ENCODE results near the gene PRSS56. TPM values are rescaled to one million over a fixed set of nuclear protein-coding genes. Genes with fewer than 3 reads are reported as not detected.

Gene PRSS56
- total and polyA plus RNA-seq, 7 donors: 0.82 to 5.0 (median 2.4) TPM

DNA sequence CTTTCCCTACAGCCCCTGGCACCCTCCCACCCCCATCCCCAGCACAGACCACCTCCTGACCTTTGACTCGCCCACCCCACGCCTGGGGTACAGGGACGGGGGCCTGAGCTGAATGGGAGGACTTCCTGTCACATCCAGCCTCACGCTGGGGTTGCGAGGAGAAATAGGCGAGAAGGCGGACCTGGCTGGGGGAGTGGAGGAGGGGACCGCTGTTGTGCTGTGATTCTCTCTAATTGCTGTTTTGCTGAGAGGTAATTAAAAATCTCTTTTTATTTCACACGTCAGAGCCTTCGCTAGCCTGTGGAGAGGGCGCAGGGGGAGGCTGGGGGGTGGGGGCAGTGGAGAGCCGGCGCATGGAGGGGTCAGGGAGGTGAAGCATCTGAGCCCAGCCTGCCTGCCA is 22.8 kb upstream of the PRSS56 start:
- H3K9me3 ChIP-seq: no peaks in the 10 kb centered on the region
- 75 to 86% (median 83%) methylated on average over 13 of the region's 13 CpGs for WGBS, 3 donors
- no peaks in the 10 kb centered on the region for H3K36me3 ChIP-seq (ENCODE audit: insufficient read depth in 1 of 2, low read depth in 1 of 2)
- ATAC-seq (no peak), DNase-seq (no peak)
- H3K27me3 ChIP-seq (ENCODE audit: insufficient read depth in 3 of 3, low read length in 2 of 3): no peaks in the 10 kb centered on the region
- intact Hi-C loops (cut with DNase I): no loop called here
- H3K4me3 ChIP-seq: no peak overlapping the region
- TF ChIP-seq, protein P1, sequence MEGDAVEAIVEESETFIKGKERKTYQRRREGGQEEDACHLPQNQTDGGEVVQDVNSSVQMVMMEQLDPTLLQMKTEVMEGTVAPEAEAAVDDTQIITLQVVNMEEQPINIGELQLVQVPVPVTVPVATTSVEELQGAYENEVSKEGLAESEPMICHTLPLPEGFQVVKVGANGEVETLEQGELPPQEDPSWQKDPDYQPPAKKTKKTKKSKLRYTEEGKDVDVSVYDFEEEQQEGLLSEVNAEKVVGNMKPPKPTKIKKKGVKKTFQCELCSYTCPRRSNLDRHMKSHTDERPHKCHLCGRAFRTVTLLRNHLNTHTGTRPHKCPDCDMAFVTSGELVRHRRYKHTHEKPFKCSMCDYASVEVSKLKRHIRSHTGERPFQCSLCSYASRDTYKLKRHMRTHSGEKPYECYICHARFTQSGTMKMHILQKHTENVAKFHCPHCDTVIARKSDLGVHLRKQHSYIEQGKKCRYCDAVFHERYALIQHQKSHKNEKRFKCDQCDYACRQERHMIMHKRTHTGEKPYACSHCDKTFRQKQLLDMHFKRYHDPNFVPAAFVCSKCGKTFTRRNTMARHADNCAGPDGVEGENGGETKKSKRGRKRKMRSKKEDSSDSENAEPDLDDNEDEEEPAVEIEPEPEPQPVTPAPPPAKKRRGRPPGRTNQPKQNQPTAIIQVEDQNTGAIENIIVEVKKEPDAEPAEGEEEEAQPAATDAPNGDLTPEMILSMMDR (IDR thresholded peaks at IDR 0.05): no peak
- H3K27ac ChIP-seq: no peak overlapping the region
- no peaks in the 10 kb centered on the region for H3K4me1 ChIP-seq

DNA sequence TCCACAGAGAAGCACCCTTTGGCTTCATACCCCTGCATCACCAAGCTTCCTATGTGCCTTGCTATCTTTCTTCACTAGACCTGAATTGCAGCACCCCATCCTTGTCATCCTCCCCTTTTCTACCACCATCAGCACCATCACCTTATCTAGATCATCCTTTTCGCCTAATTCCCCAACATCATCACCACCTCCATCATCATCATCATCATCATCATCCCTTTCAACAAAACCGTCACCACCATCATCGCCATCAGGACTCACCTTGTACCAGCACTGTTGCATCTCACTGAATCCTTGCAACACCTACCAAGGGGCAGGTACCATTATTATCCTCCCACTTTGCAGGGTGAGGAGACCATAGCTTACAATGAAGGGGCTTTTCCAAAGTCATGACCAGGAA is 21.7 kb upstream of the PRSS56 start:
- H3K27me3 ChIP-seq (ENCODE audit: insufficient read depth in 3 of 3, low read length in 2 of 3): no peaks in the 10 kb centered on the region
- 91 to 97% (median 94%) methylated on average over 3 of the region's 3 CpGs for WGBS, 3 donors

DNA sequence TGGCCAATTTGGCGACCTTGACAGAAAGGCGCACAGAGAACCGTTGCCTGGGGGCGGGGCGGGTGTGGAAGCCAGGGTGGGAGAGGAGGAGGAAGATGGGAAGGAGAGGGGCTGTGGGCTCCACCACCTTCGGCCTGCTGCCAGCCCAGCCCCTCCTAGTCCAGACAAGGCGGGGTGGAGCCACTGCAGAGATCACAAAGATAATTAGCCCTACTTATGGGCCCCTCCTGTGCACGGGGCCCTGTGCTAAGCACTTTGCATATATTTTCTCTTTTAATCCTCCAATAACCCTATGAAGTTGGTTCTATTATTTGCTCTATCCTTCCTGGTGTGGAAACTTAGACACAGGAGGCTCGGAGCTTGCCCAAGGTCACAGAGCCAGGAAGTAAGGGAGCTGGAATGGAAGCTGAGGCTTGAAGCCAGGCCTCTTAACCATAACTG is 18.8 kb upstream of the PRSS56 start:
- intact Hi-C loops (cut with DNase I): loop anchor here in 1 of 2 donors (5.0 kb wide), 1 partner anchor 54 kb away; no protein-coding TSS in a partner anchor
- ATAC-seq (no peak), DNase-seq (no peak)
- H3K27me3 ChIP-seq (ENCODE audit: insufficient read depth in 3 of 3, low read length in 2 of 3): no peaks in the 10 kb centered on the region
- 68 to 72% (median 72%) methylated on average over 9 of the region's 9 CpGs for WGBS, 3 donors
- no peak overlapping the region for H3K27ac ChIP-seq
- H3K4me1 ChIP-seq: no peaks in the 10 kb centered on the region
- H3K4me3 ChIP-seq: no peak overlapping the region
- no peaks in the 10 kb centered on the region for H3K9me3 ChIP-seq
- TF ChIP-seq, protein P1 (IDR thresholded peaks at IDR 0.05): no peak
- H3K36me3 ChIP-seq (ENCODE audit: insufficient read depth in 1 of 2, low read depth in 1 of 2): no peaks in the 10 kb centered on the region

More for the DNA sequence above, 21.7 kb upstream of the PRSS56 start:
- TF ChIP-seq, protein P1 (IDR thresholded peaks at IDR 0.05): no peak
- ATAC-seq: no peak
- no peak for DNase-seq
- H3K36me3 ChIP-seq (ENCODE audit: insufficient read depth in 1 of 2, low read depth in 1 of 2): no peaks in the 10 kb centered on the region
- H3K27ac ChIP-seq: no peak overlapping the region
- H3K9me3 ChIP-seq: no peaks in the 10 kb centered on the region
- intact Hi-C loops (cut with DNase I): no loop called here
- H3K4me3 ChIP-seq: no peak overlapping the region
- H3K4me1 ChIP-seq: no peaks in the 10 kb centered on the region

DNA sequence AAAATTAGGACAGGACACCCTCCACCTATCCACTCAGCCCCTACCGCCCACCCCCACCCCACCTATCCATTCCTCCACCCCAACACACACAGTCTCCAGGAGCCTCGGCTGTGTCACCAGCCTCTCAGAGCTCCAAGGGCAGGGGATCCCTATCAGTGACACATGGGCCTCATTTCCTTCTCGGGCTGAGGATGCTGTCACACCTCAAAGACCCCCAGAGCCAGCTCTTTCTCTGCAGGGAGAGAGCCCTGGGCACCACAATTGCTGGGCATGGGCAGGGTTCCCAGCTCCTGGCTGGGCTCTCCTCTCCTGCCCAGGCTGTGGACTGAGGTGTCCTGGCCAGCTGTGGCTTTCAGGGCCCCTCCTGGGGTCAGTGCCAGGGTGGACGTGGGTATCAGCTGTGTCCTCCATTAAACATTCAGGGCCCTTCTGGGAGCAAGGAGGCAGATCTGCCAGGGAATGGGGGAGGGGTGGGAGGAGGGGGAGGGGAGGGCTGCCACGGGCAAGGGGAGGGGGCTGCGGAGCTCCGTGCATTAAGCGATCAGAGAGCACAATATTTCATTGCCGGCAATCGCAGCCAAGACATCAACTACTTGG is 18.3 kb upstream of the PRSS56 start:
- TF ChIP-seq, protein P1 (IDR thresholded peaks at IDR 0.05): no peak
- WGBS, 3 donors: 37 to 40% (median 40%) methylated on average over 10 of the region's 10 CpGs
- no peaks in the 10 kb centered on the region for H3K9me3 ChIP-seq
- H3K27ac ChIP-seq: no peak overlapping the region
- no peak for DNase-seq
- intact Hi-C loops (cut with DNase I): loop anchor here in 1 of 2 donors (5.0 kb wide), 1 partner anchor 55 kb away; no protein-coding TSS in a partner anchor
- no peaks in the 10 kb centered on the region for H3K4me1 ChIP-seq
- H3K4me3 ChIP-seq: no peak overlapping the region
- no peaks in the 10 kb centered on the region for H3K27me3 ChIP-seq (ENCODE audit: insufficient read depth in 3 of 3, low read length in 2 of 3)
- peak in 1 of 4 donors; percentile 16 for ATAC-seq
- H3K36me3 ChIP-seq (ENCODE audit: insufficient read depth in 1 of 2, low read depth in 1 of 2): no peaks in the 10 kb centered on the region

DNA sequence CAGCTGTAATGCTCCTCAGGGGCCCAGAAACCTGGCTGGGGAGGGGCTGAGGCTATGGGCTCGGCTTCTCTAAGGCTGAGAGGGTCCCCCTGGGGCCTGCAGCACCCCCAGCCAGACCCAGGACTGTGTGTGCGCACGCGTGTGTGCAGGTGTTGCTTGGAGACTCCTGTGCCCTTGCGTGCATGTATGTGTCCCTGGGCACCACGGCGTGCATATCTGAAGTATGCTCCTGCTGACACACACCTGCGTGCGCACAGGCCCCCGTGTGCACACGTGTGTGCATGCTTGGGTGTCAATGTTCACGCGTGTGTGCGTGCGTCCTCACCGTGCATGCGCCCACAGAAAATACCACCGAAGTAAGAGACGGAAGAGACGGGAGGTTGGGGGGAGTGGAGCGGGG is 17.7 kb upstream of the PRSS56 start:
- TF ChIP-seq, protein P1 (IDR thresholded peaks at IDR 0.05): no peak
- no peak for DNase-seq

More for the DNA sequence above, 17.7 kb upstream of the PRSS56 start:
- no peaks in the 10 kb centered on the region for H3K36me3 ChIP-seq (ENCODE audit: insufficient read depth in 1 of 2, low read depth in 1 of 2)
- H3K9me3 ChIP-seq: no peaks in the 10 kb centered on the region
- 35 to 56% (median 35%) methylated on average over 17 to 20 of the region's 21 CpGs for WGBS, 3 donors
- H3K4me3 ChIP-seq: no peak overlapping the region
- no peaks in the 10 kb centered on the region for H3K4me1 ChIP-seq
- H3K27ac ChIP-seq: no peak overlapping the region
- intact Hi-C loops (cut with DNase I): loop anchor here in 1 of 2 donors (5.0 kb wide), 1 partner anchor 55 kb away; no protein-coding TSS in a partner anchor
- H3K27me3 ChIP-seq (ENCODE audit: insufficient read depth in 3 of 3, low read length in 2 of 3): no peaks in the 10 kb centered on the region
- ATAC-seq: peak; percentile 9 to 23 (median 22)

All from psoas muscle (tissue), 8 donors.